ENCODE results near the gene ARFGAP1. TPM values are rescaled to one million over a fixed set of nuclear protein-coding genes. Genes with fewer than 3 reads are reported as not detected.

ARFGAP1 gene
- total RNA-seq, 1 donor from 2014 or later: 220 TPM

DNA sequence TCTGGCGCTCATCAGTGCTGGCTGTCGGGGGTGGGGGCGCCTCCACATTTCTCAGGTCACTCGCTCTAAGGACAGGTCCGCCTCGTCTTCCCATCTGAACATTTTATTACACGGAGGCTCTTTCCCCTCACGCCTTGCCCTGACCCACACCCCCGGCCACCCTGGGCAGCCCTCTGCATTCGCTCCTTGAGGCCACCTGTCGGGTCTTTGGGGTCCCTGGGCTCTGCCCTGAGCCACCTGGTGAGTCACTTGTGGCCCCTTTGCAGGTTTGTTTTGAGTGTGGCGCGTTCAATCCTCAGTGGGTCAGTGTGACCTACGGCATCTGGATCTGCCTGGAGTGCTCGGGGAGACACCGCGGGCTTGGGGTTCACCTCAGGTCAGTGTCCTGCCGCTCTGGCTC, 3.2 kb downstream of the ARFGAP1 start:
- no peak overlapping the region for H3K4me2 ChIP-seq (ENCODE audit: low read length)
- peaks cover 21% of the 10 kb centered on the region for H3K4me1 Mint-ChIP-seq (ENCODE audit: low read depth, unreplicated experiment)
- peaks cover 15% of the 10 kb centered on the region for H3K4me1 ChIP-seq (ENCODE audit: insufficient read depth, low read length)
- peaks cover 16% of the 10 kb centered on the region for H3K36me3 Mint-ChIP-seq (ENCODE audit: low read depth, unreplicated experiment)
- no peak overlapping the region for H2AFZ ChIP-seq (ENCODE audit: low read depth, low read length)
- H3K27ac Mint-ChIP-seq (ENCODE audit: unreplicated experiment): no peak overlapping the region
- TF ChIP-seq, protein P1, sequence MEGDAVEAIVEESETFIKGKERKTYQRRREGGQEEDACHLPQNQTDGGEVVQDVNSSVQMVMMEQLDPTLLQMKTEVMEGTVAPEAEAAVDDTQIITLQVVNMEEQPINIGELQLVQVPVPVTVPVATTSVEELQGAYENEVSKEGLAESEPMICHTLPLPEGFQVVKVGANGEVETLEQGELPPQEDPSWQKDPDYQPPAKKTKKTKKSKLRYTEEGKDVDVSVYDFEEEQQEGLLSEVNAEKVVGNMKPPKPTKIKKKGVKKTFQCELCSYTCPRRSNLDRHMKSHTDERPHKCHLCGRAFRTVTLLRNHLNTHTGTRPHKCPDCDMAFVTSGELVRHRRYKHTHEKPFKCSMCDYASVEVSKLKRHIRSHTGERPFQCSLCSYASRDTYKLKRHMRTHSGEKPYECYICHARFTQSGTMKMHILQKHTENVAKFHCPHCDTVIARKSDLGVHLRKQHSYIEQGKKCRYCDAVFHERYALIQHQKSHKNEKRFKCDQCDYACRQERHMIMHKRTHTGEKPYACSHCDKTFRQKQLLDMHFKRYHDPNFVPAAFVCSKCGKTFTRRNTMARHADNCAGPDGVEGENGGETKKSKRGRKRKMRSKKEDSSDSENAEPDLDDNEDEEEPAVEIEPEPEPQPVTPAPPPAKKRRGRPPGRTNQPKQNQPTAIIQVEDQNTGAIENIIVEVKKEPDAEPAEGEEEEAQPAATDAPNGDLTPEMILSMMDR (IDR thresholded peaks at IDR 0.05; ENCODE audit: insufficient read depth, low read depth, low read length): no peak
- TF ChIP-seq EZH2 (IDR thresholded peaks at IDR 0.05; ENCODE audit: insufficient read depth, low read length): no peak
- peaks cover 90% of the 10 kb centered on the region for H3K79me2 ChIP-seq (ENCODE audit: insufficient read depth, low read length)
- no peak overlapping the region for H3K4me3 ChIP-seq (ENCODE audit: insufficient read depth, low read depth, low read length)
- no peak overlapping the region for H3K9ac ChIP-seq (ENCODE audit: low read length)
- no peak for DNase-seq (ENCODE audit: low read depth)
- peaks cover 77% of the 10 kb centered on the region for H4K20me1 ChIP-seq (ENCODE audit: insufficient read depth, low read length)
- H3K27me3 Mint-ChIP-seq (ENCODE audit: low read depth, unreplicated experiment): no peaks in the 10 kb centered on the region
- H3K9me3 ChIP-seq (ENCODE audit: insufficient read depth, low read depth, low read length): no peaks in the 10 kb centered on the region
- no peak for FAIRE-seq
- H3K36me3 ChIP-seq (ENCODE audit: insufficient read depth, low read length): peaks cover 29% of the 10 kb centered on the region
- H3K9me3 Mint-ChIP-seq (ENCODE audit: unreplicated experiment): no peaks in the 10 kb centered on the region
- no peaks in the 10 kb centered on the region for H3K27me3 ChIP-seq (ENCODE audit: insufficient read depth, low read length)
- H3K27ac ChIP-seq (ENCODE audit: low read depth, low read length): no peak overlapping the region
- no peak overlapping the region for H3K4me3 Mint-ChIP-seq (ENCODE audit: unreplicated experiment)

- H3K36me3 ChIP-seq (ENCODE audit: insufficient read depth, low read length): peaks cover 32% of the 10 kb centered on the region
- FAIRE-seq: no peak
Measured at GRCh38 chr20:63276956-63277355, 4.3 kb downstream of the ARFGAP1 start.

More at GRCh38 chr20:63276956-63277355, 4.3 kb downstream of the ARFGAP1 start:
- no peak overlapping the region for H2AFZ ChIP-seq (ENCODE audit: low read depth, low read length)
- H3K9me3 ChIP-seq (ENCODE audit: insufficient read depth, low read depth, low read length): no peaks in the 10 kb centered on the region
- H3K27ac ChIP-seq (ENCODE audit: low read depth, low read length): no peak overlapping the region
- TF ChIP-seq, protein P1 (IDR thresholded peaks at IDR 0.05; ENCODE audit: insufficient read depth, low read depth, low read length): no peak
- no peak for TF ChIP-seq EZH2 (IDR thresholded peaks at IDR 0.05; ENCODE audit: insufficient read depth, low read length)
- no peak for DNase-seq (ENCODE audit: low read depth)
- H4K20me1 ChIP-seq (ENCODE audit: insufficient read depth, low read length): peaks cover 88% of the 10 kb centered on the region
- H3K4me1 Mint-ChIP-seq (ENCODE audit: low read depth, unreplicated experiment): peaks cover 21% of the 10 kb centered on the region
- no peak overlapping the region for H3K27ac Mint-ChIP-seq (ENCODE audit: unreplicated experiment)
- H3K9ac ChIP-seq (ENCODE audit: low read length): no peak overlapping the region
- H3K27me3 Mint-ChIP-seq (ENCODE audit: low read depth, unreplicated experiment): no peaks in the 10 kb centered on the region
- no peaks in the 10 kb centered on the region for H3K9me3 Mint-ChIP-seq (ENCODE audit: unreplicated experiment)
- H3K36me3 Mint-ChIP-seq (ENCODE audit: low read depth, unreplicated experiment): peaks cover 16% of the 10 kb centered on the region
- peaks cover 10% of the 10 kb centered on the region for H3K4me1 ChIP-seq (ENCODE audit: insufficient read depth, low read length)
- no peak overlapping the region for H3K4me3 Mint-ChIP-seq (ENCODE audit: unreplicated experiment)
- peaks cover 96% of the 10 kb centered on the region for H3K79me2 ChIP-seq (ENCODE audit: insufficient read depth, low read length)
- no peak overlapping the region for H3K4me3 ChIP-seq (ENCODE audit: insufficient read depth, low read depth, low read length)
- H3K27me3 ChIP-seq (ENCODE audit: insufficient read depth, low read length): no peaks in the 10 kb centered on the region
- H3K4me2 ChIP-seq (ENCODE audit: low read length): no peak overlapping the region
